Loucy (cell line): ENCODE results near the gene RANBP17.

Experiments used
- EZH2phosphoT487 ChIP-seq: fragments of 200-600 bp; IDR thresholded peaks from 2 replicates; pipeline ENCODE4 v1.6.1; 2018; ENCODE audit warnings: antibody characterized with exemption, mild to moderate bottlenecking, moderate library complexity, borderline replicate concordance
- TF ChIP-seq, protein P1 (sequence below): fragments of 200-600 bp; sonication (generic); conservative IDR thresholded peaks from 2 replicates; pipeline ENCODE4 v1.5.1; 2014; ENCODE audit warnings: mild to moderate bottlenecking, antibody characterized with exemption, low read length

DNA sequence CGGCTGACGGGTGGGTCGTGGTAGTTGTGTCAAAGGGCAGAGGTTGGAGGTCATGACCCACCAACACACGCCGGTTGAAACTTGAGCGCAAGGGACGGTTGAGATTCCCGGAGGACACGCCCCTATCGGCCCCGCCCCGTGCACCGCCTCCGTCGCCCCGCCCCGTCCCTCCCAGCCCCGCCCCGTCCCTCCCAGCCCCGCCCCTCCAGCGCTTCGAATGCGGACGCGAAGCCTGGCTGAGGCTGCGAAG, 226 bp upstream of the RANBP17 start:
- TF ChIP-seq, protein P1, sequence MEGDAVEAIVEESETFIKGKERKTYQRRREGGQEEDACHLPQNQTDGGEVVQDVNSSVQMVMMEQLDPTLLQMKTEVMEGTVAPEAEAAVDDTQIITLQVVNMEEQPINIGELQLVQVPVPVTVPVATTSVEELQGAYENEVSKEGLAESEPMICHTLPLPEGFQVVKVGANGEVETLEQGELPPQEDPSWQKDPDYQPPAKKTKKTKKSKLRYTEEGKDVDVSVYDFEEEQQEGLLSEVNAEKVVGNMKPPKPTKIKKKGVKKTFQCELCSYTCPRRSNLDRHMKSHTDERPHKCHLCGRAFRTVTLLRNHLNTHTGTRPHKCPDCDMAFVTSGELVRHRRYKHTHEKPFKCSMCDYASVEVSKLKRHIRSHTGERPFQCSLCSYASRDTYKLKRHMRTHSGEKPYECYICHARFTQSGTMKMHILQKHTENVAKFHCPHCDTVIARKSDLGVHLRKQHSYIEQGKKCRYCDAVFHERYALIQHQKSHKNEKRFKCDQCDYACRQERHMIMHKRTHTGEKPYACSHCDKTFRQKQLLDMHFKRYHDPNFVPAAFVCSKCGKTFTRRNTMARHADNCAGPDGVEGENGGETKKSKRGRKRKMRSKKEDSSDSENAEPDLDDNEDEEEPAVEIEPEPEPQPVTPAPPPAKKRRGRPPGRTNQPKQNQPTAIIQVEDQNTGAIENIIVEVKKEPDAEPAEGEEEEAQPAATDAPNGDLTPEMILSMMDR, result no peak
- TF ChIP-seq EZH2phosphoT487, result no peak
